MM.1S (cell line): Measurements from ENCODE around the gene RINL.

Experiments
- DNase-seq: peaks from one replicate; pipeline ENCODE4 v3.0.0-alpha.2; 2015
- H2AFZ ChIP-seq: fragments of 300-600 bp; sonication (generic); 2 replicates; pipeline ENCODE4 v1.6.0; 2016; ENCODE audit warnings: antibody characterized with exemption, low read length
- H3F3A ChIP-seq: fragments of 300-600 bp; sonication (generic); 2 replicates; pipeline ENCODE4 v1.6.1; 2016; ENCODE audit warnings: mild to moderate bottlenecking, antibody characterized with exemption, low read length, moderate library complexity, mixed read lengths; ENCODE audit not compliant: insufficient read depth
- H3K27ac ChIP-seq: fragments of 300-600 bp; sonication (generic); 2 replicates; pipeline ENCODE4 v1.5.1; 2016; ENCODE audit warnings: mild to moderate bottlenecking, low read length
- H3K27me3 ChIP-seq: fragments of 300-600 bp; sonication (generic); replicated peaks from 2 replicates; pipeline ENCODE4 v1.6.0; 2016; ENCODE audit warnings: low read length; ENCODE audit not compliant: insufficient read depth
- H3K36me3 ChIP-seq: fragments of 300-600 bp; sonication (generic); replicated peaks from 2 replicates; pipeline ENCODE4 v1.6.1; 2016; ENCODE audit warnings: mild to moderate bottlenecking, low read length, mixed read lengths; ENCODE audit not compliant: insufficient read depth
- H3K4me1 ChIP-seq: fragments of 300-600 bp; sonication (generic); 2 replicates; pipeline ENCODE4 v1.6.1; 2016; ENCODE audit warnings: low read length, mixed read lengths
- H3K4me2 ChIP-seq: fragments of 300-600 bp; sonication (generic); 2 replicates; pipeline ENCODE4 v1.6.0; 2016; ENCODE audit warnings: low read depth, low read length
- H3K4me3 ChIP-seq: fragments of 300-600 bp; sonication (generic); 2 replicates; pipeline ENCODE4 v1.5.1; 2016; ENCODE audit warnings: low read length, mixed read lengths
- H3K79me2 ChIP-seq: fragments of 300-600 bp; sonication (generic); 2 replicates; pipeline ENCODE4 v1.6.1; 2016; ENCODE audit warnings: mixed run types, low read length, mixed read lengths
- H3K9ac ChIP-seq: fragments of 300-600 bp; sonication (generic); 2 replicates; pipeline ENCODE4 v1.6.1; 2016; ENCODE audit warnings: low read length, mixed read lengths
- H3K9me2 ChIP-seq: fragments of 300-600 bp; sonication (generic); replicated peaks from 2 replicates; pipeline ENCODE4 v1.6.1; 2016; ENCODE audit warnings: mild to moderate bottlenecking, low read length, mixed read lengths; ENCODE audit not compliant: insufficient read depth
- H3K9me3 ChIP-seq: fragments of 300-600 bp; sonication (generic); replicated peaks from 2 replicates; pipeline ENCODE4 v1.6.1; 2016; ENCODE audit warnings: mild to moderate bottlenecking, low read length, mixed read lengths; ENCODE audit not compliant: insufficient read depth
- H4K20me1 ChIP-seq: fragments of 300-600 bp; sonication (generic); 2 replicates; pipeline ENCODE4 v1.6.1; 2016; ENCODE audit warnings: mild to moderate bottlenecking, low read length, moderate library complexity, mixed read lengths; ENCODE audit not compliant: insufficient read depth
- CTCF ChIP-seq: fragments of 300-600 bp; sonication (generic); IDR thresholded peaks from 2 replicates; pipeline ENCODE4 v1.5.1; 2016; ENCODE audit warnings: antibody characterized with exemption, low read length, mixed read lengths
- EZH2 ChIP-seq: fragments of 300-600 bp; sonication (generic); optimal IDR thresholded peaks from 2 replicates; pipeline ENCODE3; 2017; ENCODE audit warnings: low read depth, mild to moderate bottlenecking, antibody characterized with exemption, low read length, mixed read lengths
- EZH2phosphoT487 ChIP-seq: fragments of 300-600 bp; sonication (generic); IDR thresholded peaks from 2 replicates; pipeline ENCODE4 v1.6.1; 2018; ENCODE audit warnings: antibody characterized with exemption, low read length

Gene RINL

DNA sequence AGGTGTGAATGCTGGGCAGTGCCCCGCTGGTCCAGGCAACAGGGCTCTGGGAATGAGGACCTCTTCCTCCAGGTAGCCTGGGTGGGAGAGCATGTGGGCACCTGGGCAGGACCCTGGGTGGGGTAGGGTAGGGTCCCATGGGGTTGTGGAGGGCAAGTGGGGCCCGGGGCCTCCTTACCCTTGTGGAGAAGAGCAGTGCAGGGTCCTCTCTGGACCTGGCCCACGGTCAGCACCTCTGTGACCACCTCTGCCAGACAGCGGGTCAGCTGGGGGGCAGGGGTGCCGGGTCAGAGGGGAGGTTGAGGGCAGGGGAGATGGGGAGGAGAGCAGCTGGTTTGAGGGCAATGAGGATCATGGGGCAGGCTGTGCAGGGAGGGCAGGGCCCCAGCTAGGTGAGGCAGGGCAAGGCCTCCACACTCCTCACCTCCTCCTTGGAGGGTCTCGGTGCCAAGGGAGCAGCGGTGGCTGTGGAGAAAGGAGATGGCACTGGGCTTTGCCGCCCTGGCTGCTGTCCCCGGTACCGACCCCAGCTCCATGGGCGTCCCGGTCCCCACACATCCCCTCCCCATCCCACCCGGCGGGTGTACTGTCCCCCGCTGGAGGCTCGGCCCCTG is 33.4 kb upstream of the RINL start:
- H3K9me3 ChIP-seq = no peaks in the 10 kb centered on the region
- no peaks in the 10 kb centered on the region for H3K9me2 ChIP-seq
- no peaks in the 10 kb centered on the region for H3F3A ChIP-seq
- H3K9ac ChIP-seq = no peak overlapping the region
- no peak overlapping the region for H3K4me3 ChIP-seq
- H3K27me3 ChIP-seq = no peaks in the 10 kb centered on the region
- H3K79me2 ChIP-seq = no peaks in the 10 kb centered on the region
- H3K4me2 ChIP-seq = no peak overlapping the region
- DNase-seq = no peak
- TF ChIP-seq EZH2 (no peak), EZH2phosphoT487 (no peak), CTCF (no peak)
- no peak overlapping the region for H2AFZ ChIP-seq
- no peaks in the 10 kb centered on the region for H3K4me1 ChIP-seq
- no peaks in the 10 kb centered on the region for H4K20me1 ChIP-seq
- H3K27ac ChIP-seq = no peak overlapping the region
- no peaks in the 10 kb centered on the region for H3K36me3 ChIP-seq

- H3K4me3 ChIP-seq = no peak overlapping the region
- H3K9me3 ChIP-seq = no peaks in the 10 kb centered on the region
- no peak overlapping the region for H3K9ac ChIP-seq
- no peaks in the 10 kb centered on the region for H3K36me3 ChIP-seq
- H3K79me2 ChIP-seq = no peaks in the 10 kb centered on the region
- no peak for DNase-seq
- no peaks in the 10 kb centered on the region for H3K9me2 ChIP-seq
- no peak overlapping the region for H3K4me2 ChIP-seq
- H2AFZ ChIP-seq = no peak overlapping the region
- H4K20me1 ChIP-seq = no peaks in the 10 kb centered on the region
- H3K27me3 ChIP-seq = no peaks in the 10 kb centered on the region
- H3F3A ChIP-seq = no peaks in the 10 kb centered on the region
- H3K27ac ChIP-seq = no peak overlapping the region
- H3K4me1 ChIP-seq = no peaks in the 10 kb centered on the region
- TF ChIP-seq CTCF (no peak), EZH2phosphoT487 (no peak), EZH2 (no peak)
Observed at GRCh38 chr19:38910488-38910887, 32.4 kb upstream of the RINL start.

GRCh38 chr19:38908911-38909310 is 30.8 kb upstream of the RINL start:
- no peaks in the 10 kb centered on the region for H3K9me3 ChIP-seq
- H2AFZ ChIP-seq = no peak overlapping the region
- no peak for DNase-seq
- no peaks in the 10 kb centered on the region for H3F3A ChIP-seq
- H3K4me3 ChIP-seq = no peak overlapping the region
- H3K27ac ChIP-seq = no peak overlapping the region
- peaks cover 6% of the 10 kb centered on the region for H3K79me2 ChIP-seq
- no peaks in the 10 kb centered on the region for H3K9me2 ChIP-seq
- no peak overlapping the region for H3K4me2 ChIP-seq
- H3K4me1 ChIP-seq = no peaks in the 10 kb centered on the region
- TF ChIP-seq EZH2phosphoT487 = no peak
- H3K9ac ChIP-seq = no peak overlapping the region
- H3K36me3 ChIP-seq = no peaks in the 10 kb centered on the region
- no peaks in the 10 kb centered on the region for H4K20me1 ChIP-seq
- no peaks in the 10 kb centered on the region for H3K27me3 ChIP-seq

DNA sequence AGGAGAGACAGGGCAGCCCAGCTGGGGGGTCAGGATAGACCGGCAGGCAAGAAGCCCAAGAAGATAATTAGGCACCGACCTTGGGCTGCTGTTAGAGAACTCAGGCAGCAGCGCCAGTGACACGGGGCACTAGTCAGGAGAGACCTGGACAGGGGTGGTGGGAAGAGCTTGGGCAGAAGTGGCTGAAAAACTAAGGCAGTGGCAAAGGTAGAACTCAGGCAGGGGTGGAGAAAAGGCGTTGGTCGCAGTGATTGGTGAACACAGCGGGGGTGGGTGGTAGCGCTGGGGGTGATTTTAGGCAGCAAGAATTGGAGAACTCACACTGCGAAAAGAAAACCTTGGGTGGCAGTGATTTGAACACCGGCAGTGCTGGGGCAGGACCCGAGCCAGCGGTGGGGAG is 29.6 kb upstream of the RINL start:
- H3K9me2 ChIP-seq = no peaks in the 10 kb centered on the region
- H3K36me3 ChIP-seq = no peaks in the 10 kb centered on the region
- H3K79me2 ChIP-seq = peaks cover 14% of the 10 kb centered on the region
- H3K4me1 ChIP-seq = no peaks in the 10 kb centered on the region
- no peak for DNase-seq
- H3K27me3 ChIP-seq = no peaks in the 10 kb centered on the region
- no peaks in the 10 kb centered on the region for H3K9me3 ChIP-seq
- no peak overlapping the region for H3K4me2 ChIP-seq
- H3K27ac ChIP-seq = no peak overlapping the region
- no peak overlapping the region for H3K9ac ChIP-seq
- no peaks in the 10 kb centered on the region for H4K20me1 ChIP-seq
- H2AFZ ChIP-seq = no peak overlapping the region
- no peak for TF ChIP-seq EZH2phosphoT487
- no peak for TF ChIP-seq EZH2
- TF ChIP-seq CTCF = no peak
- H3F3A ChIP-seq = no peaks in the 10 kb centered on the region
- no peak overlapping the region for H3K4me3 ChIP-seq
